HG03025 (cell line): ENCODE results near the gene DOCK2.

Source experiments
- ATAC-seq: cut with Tn5 transposase; IDR thresholded peaks from one replicate; pipeline ENCODE4 v1.9.1; 2021; ENCODE audit warnings: mild to moderate bottlenecking, moderate library complexity; ENCODE audit not compliant: unreplicated experiment, low FRiP score

Gene DOCK2

GRCh38 chr5:169842699-169843098 lies 205.6 kb downstream of the DOCK2 start:
- ATAC-seq: no peak

DNA sequence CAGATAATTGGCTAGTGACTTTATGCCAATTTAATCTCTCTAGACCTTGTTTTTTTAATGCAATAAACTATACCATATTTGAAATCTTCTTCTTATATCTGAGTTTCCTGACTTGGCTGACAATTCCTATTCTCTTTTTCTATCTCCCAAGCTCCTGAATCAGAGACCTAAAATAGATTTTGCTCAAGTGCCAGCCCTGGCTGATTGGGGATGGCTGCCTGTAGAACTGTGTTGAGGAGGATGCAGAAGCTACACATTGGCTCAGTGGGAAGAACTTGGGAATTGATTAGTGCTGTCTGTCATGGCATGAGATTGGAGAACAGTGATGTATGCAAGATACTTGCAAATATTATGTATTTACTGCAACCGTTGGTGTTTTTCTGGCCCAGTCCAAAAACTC lies 210.4 kb downstream of the DOCK2 start:
- ATAC-seq: no peak

DNA sequence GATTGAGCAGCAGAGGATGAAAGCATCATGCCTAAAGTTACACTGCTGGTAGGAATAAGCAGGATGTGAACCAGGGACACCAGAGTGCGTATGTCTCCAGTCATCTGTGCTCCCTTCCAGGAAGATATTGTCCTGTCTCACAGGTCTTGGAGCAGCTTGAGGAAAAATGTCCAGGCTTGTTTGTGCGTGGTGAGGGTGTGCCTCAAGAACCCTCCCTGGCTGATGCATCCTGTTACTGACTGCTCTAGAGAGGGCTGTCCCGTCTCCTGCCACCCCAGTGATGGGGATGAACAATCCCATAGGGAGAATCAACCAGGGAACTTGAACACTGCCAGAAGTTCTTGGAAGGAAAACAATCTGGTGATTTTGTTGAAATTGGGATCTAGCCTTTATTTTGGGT lies 211.2 kb downstream of the DOCK2 start:
- no peak for ATAC-seq

DNA sequence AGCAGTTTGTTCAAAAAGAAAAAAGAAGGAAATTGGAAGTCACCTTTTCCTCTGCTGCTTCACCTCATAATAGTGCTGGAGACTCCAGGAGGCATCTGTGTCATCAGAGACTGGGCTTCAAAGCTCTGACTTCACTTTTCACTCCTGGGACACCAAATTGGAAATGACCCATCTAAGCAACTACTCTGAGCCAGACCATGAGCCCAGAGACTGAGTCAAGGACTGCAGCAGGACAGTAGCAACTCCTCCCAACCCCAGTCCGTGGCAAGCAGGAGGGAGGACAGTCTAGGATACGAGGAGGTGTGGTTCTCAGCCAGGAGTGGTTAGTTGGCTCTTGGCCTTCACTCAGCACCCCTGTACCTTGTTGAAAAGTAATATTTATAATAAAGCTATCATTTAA lies 211.7 kb downstream of the DOCK2 start:
- no peak for ATAC-seq

GRCh38 chr5:169850409-169850808 lies 213.3 kb downstream of the DOCK2 start:
- ATAC-seq: no peak

GRCh38 chr5:169851321-169851850 lies 214.3 kb downstream of the DOCK2 start:
- no peak for ATAC-seq

DNA sequence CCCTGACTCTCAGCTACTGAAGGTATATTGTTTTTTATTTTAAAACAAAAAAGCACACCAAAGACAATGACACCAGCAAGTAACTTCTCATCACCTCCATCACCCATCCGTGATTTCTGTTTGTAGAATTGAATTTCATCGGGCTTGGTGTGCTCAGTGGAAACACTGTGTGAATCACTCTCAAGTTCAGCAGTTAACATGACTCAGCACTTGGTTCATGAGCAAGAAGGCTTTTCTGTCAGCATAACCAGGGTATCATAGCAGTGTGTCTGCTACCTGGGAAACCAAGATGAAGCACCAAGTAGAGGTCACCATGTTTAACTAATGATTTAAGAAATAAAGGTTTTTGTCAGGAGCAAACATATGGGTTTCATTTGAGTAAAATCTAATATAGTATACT lies 219.5 kb downstream of the DOCK2 start:
- no peak for ATAC-seq

DNA sequence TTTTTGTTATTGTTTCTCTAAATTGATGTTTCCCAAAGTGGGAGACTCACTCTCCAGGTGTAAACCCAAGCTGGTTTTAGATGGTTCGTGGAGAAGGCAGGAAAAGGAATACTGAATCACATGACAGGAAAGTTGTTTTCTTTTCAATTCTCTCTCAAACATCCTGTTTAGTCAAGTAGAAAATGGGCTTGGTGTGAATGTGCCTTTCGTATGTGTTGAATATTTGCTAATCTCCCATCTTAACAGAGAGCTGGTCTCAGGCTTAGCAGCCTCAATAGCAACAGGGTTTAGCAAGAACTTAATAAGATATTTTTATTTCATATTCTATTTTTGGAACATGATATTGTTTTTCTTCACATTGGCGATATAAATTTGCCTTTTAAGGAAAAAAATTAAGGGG lies 223.5 kb downstream of the DOCK2 start:
- no peak for ATAC-seq

- ATAC-seq: no peak
These were observed 224.4 kb downstream of the DOCK2 start for GRCh38 chr5:169861433-169861832.

DNA sequence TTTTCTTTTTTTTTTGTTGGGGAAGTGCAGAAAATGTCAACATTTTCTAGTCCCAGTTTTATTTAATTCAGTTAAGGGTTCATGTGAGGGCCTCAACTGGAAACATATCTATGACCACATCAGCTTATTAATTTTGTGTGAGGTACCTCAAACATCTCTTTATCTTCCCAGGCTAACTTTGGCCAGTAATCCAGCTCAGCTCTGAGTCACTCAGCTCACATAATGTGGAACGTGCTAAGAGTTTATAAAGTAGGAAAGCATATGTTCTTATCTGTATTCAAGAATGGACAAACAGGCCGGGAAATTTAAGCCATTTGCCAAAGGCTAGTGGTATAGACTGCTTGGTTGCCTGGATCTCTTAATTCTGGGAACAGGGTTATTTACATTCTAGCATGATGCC lies 224.9 kb downstream of the DOCK2 start:
- ATAC-seq: no peak

GRCh38 chr5:169862391-169862811 lies 225.3 kb downstream of the DOCK2 start:
- no peak for ATAC-seq

DNA sequence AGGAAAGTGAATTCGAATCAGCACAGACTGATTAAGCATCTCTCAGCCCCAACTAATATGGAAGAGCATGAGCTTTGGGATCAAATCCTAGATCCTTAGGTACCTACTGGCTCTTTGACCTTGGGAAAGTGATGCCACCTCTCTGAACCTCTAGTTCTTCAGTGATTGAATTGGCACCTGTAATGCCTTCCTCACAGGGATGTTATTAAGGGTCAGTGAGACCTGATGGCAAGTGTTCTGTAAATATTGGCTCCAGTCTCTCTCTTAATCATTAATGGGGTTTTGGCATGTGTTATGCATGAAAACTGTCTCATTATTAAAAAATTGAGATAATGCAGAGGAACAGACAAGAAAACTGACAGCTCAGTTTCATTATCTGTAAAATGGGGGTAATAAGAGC lies 227.4 kb downstream of the DOCK2 start:
- ATAC-seq: no peak

GRCh38 chr5:169867347-169867746 lies 230.3 kb downstream of the DOCK2 start:
- no peak for ATAC-seq

- no peak for ATAC-seq
These were observed 232.0 kb downstream of the DOCK2 start for GRCh38 chr5:169869066-169869465.

- no peak for ATAC-seq
These were observed 233.1 kb downstream of the DOCK2 start for GRCh38 chr5:169870211-169870610.

- no peak for ATAC-seq
These were observed 234.9 kb downstream of the DOCK2 start for GRCh38 chr5:169871826-169872490.

DNA sequence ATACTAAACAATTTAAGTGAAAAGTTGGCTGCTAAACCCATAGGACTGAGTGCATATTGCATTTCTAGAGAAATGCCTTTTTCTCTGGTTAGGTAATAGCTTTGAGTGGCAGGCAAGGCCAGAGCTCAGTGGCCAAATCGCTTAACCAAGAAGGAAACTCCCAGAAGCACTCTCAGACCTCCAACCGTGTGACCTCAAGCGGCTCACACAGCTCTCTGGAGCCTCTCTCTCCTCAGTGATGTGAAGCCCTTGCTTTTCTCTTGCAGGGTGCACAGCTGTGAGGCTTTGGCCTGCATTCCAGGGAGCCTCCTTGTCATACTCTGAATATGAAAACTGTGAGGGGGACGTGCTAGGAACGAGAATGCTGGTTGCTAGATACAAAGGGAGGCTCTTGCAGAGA lies 236.6 kb downstream of the DOCK2 start:
- no peak for ATAC-seq

- ATAC-seq: no peak
These were observed 237.5 kb downstream of the DOCK2 start for GRCh38 chr5:169874621-169875020.

- ATAC-seq: no peak
These were observed 238.1 kb downstream of the DOCK2 start for GRCh38 chr5:169875091-169875728.

GRCh38 chr5:169875731-169876130 lies 238.7 kb downstream of the DOCK2 start:
- no peak for ATAC-seq

GRCh38 chr5:169876386-169876785 lies 239.3 kb downstream of the DOCK2 start:
- no peak for ATAC-seq

- no peak for ATAC-seq
These were observed 243.1 kb downstream of the DOCK2 start for GRCh38 chr5:169880012-169880663.
